Colonic mucosa (tissue), 4 donors: ENCODE results near the gene UNC93B1. TPM values are rescaled to one million over a fixed set of nuclear protein-coding genes. Genes with fewer than 3 reads are reported as not detected.

ENCODE experiments used
- DNase-seq: peaks from one replicate; pipeline ENCODE4 v3.0.0-alpha.2; 2020
- H3K27ac ChIP-seq: fragments of 200-600 bp; one replicate; pipeline ENCODE4 v1.8.0; 2021
- H3K27me3 ChIP-seq: fragments of 200-600 bp; one replicate; pipeline ENCODE4 v1.8.0; 2021
- H3K36me3 ChIP-seq: fragments of 200-600 bp; one replicate; pipeline ENCODE4 v1.8.0; 2021
- H3K4me1 ChIP-seq: fragments of 200-600 bp; one replicate; pipeline ENCODE4 v1.8.0; 2021; ENCODE audit warnings: mild to moderate bottlenecking
- H3K4me3 ChIP-seq: fragments of 200-600 bp; one replicate; pipeline ENCODE4 v1.8.0; 2021
- H3K9ac ChIP-seq, 2 donors: one replicate each; pipeline ENCODE4 v1.7.0; 2013; ENCODE audit warnings: control low read depth in 2 of 2, low read depth in 2 of 2, low read length in 2 of 2
- H3K9me3 ChIP-seq: fragments of 200-600 bp; one replicate; pipeline ENCODE4 v1.8.0; 2021
- CTCF ChIP-seq: fragments of 200-600 bp; IDR thresholded peaks from one replicate; pipeline ENCODE4 v1.8.0; 2022; ENCODE audit warnings: antibody characterized with exemption, mild to moderate bottlenecking
- intact Hi-C: fragments of 100-400 bp; cut with DNase I; formaldehyde crosslinking; loops from one replicate; pipeline ENCODE4 v1.14.1; 2022
- total RNA-seq, 2 donors: library from RNA; stranded (reverse); fragmentation: NEBNext Ultra II Directional in 1 of 2; extraction: Animal tissue kit (Norgen Biotek cat#: 25700) in 1 of 2; gene quantifications; one replicate each; pipeline ENCODE4 v1.2.1, GENCODE V29; 2021
- donor health status: healthy.
- donor health status: DM: no; HTN: no; CAD: no.
- donor health status: DM: no; HTN: no; CAD: no.

Gene UNC93B1, protein sequence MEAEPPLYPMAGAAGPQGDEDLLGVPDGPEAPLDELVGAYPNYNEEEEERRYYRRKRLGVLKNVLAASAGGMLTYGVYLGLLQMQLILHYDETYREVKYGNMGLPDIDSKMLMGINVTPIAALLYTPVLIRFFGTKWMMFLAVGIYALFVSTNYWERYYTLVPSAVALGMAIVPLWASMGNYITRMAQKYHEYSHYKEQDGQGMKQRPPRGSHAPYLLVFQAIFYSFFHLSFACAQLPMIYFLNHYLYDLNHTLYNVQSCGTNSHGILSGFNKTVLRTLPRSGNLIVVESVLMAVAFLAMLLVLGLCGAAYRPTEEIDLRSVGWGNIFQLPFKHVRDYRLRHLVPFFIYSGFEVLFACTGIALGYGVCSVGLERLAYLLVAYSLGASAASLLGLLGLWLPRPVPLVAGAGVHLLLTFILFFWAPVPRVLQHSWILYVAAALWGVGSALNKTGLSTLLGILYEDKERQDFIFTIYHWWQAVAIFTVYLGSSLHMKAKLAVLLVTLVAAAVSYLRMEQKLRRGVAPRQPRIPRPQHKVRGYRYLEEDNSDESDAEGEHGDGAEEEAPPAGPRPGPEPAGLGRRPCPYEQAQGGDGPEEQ
- 10 to 100 TPM; 46.3 to 55.4 TPM for total RNA-seq

DNA sequence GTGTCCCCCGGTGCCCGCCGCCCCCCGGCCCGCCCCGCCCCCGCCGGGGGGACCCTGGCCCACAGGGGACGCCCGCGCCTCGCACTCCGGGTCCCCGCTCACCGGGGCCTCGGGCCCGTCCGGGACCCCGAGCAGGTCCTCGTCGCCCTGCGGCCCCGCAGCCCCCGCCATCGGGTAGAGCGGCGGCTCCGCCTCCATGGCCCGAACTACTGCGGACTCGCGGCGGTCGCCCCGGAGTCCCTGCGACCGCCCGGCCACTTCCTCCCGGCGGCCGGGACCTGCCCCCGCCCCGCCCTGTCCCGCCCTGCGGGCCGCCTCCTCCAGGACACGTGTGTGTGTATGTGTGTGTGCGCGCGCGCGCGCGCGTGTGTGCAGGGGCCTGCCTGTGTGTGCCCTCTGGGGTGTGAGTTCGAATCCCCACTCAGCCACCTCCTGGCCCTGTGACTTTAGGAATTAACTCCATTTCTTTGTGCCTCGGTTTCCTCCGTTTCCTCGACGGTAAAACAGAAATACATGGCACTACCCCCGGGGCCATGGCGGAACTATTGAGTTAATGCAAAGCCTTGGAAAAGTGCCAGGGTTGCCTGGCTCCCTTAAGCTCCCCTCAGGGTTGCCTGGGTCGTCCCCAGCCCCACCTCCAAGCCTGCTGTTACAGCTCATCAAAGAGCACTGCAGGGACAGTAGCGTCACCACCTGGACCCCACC lies at the start of gene UNC93B1:
UNC93B1 (minus strand) TSS at position 252 of the 705 bp plus-strand sequence; CDS start at position 198, 54 bp downstream.
- Histone ChIP-seq H3K9ac (peak within 1 kb of the TSS; percentile 40 to 77), H3K4me3 (peak within 1 kb of the TSS; percentile 76)
- intact Hi-C loops: no loop called here

DNA sequence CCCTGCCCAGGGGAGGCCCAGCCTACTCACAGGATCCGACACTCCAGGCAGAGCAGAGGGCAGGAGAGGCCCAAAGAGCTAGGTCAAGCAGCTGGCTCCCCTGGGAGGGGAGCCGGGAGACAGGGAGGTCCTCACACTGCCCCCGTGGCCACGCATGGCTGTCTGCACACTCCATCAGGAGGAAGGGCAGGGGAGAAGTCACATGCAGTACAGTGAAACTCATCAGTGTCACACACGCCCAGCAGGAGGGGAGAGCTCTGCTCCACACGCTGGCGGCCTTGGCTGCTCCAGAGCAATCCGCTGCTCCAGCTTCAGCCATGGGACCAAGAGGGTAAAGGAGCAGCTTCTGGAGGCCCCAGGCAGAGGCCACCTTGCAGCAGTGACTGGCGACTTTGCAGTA lies 49.2 kb upstream of the UNC93B1 start:
- peaks cover 15% of the 10 kb centered on the region for H3K36me3 ChIP-seq

More for the DNA sequence above, at the start of gene UNC93B1:
- H3K9me3 ChIP-seq: no peaks in the 10 kb centered on the region
- TF ChIP-seq CTCF: no peak
- H3K27ac ChIP-seq: peak within 1 kb of the TSS; percentile 75
- no peaks in the 10 kb centered on the region for H3K27me3 ChIP-seq
- H3K4me1 ChIP-seq: peaks cover 6% of the 10 kb centered on the region
- H3K36me3 ChIP-seq: no peaks in the 10 kb centered on the region
- peak; percentile 95 for DNase-seq

GRCh38 chr11:68052137-68052873 lies 48.4 kb upstream of the UNC93B1 start:
- DNase-seq: no peak
- H3K36me3 ChIP-seq: peaks cover 15% of the 10 kb centered on the region

More for the DNA sequence above, 49.2 kb upstream of the UNC93B1 start:
- Histone ChIP-seq H3K27ac (no peak overlapping the region), H3K9me3 (no peaks in the 10 kb centered on the region), H3K9ac (no peak overlapping the region), H3K4me1 (no peaks in the 10 kb centered on the region), H3K4me3 (no peak overlapping the region), H3K27me3 (no peaks in the 10 kb centered on the region)
- intact Hi-C loops: no loop called here
- TF ChIP-seq CTCF: no peak
- no peak for DNase-seq

GRCh38 chr11:68051191-68052136 lies 47.6 kb upstream of the UNC93B1 start:
- TF ChIP-seq CTCF: no peak
- intact Hi-C loops: no loop called here
- Histone ChIP-seq H3K27ac (no peak overlapping the region), H3K4me1 (no peaks in the 10 kb centered on the region), H3K36me3 (peaks cover 15% of the 10 kb centered on the region), H3K9me3 (no peaks in the 10 kb centered on the region), H3K4me3 (no peak overlapping the region), H3K9ac (no peak overlapping the region), H3K27me3 (no peaks in the 10 kb centered on the region)
- DNase-seq: no peak

More at GRCh38 chr11:68052137-68052873, 48.4 kb upstream of the UNC93B1 start:
- H3K27ac ChIP-seq: no peak overlapping the region
- no peak overlapping the region for H3K9ac ChIP-seq
- intact Hi-C loops: no loop called here
- H3K9me3 ChIP-seq: no peaks in the 10 kb centered on the region
- H3K4me3 ChIP-seq: no peak overlapping the region
- H3K27me3 ChIP-seq: no peaks in the 10 kb centered on the region
- TF ChIP-seq CTCF: no peak
- no peaks in the 10 kb centered on the region for H3K4me1 ChIP-seq
